ENCODE measurements around the gene LRRC4C. TPM values are rescaled to one million over a fixed set of nuclear protein-coding genes. Genes with fewer than 3 reads are reported as not detected.

LRRC4C gene
- polyA plus RNA-seq, 1 donor, result 1.2 TPM

GRCh38 chr11:41414771-41415440 is 44.5 kb downstream of the LRRC4C start:
- no peak for DNase-seq

- no peak for DNase-seq
Measured at GRCh38 chr11:41413843-41414242, 45.6 kb downstream of the LRRC4C start.

GRCh38 chr11:41405812-41406211 is 53.6 kb downstream of the LRRC4C start:
- no peak for DNase-seq

- DNase-seq, result no peak
Measured at GRCh38 chr11:41404109-41404508, 55.3 kb downstream of the LRRC4C start.

- no peak for DNase-seq
Measured at GRCh38 chr11:41403458-41403857, 56.0 kb downstream of the LRRC4C start.

GRCh38 chr11:41400819-41401382 is 58.6 kb downstream of the LRRC4C start:
- DNase-seq, result no peak

GRCh38 chr11:41400124-41400523 is 59.3 kb downstream of the LRRC4C start:
- DNase-seq, result no peak

- DNase-seq, result no peak
Measured at GRCh38 chr11:41399323-41399722, 60.1 kb downstream of the LRRC4C start.

GRCh38 chr11:41398175-41398574 is 61.3 kb downstream of the LRRC4C start:
- DNase-seq, result no peak

- no peak for DNase-seq
Measured at GRCh38 chr11:41394521-41395195, 64.8 kb downstream of the LRRC4C start.

- DNase-seq, result peak; percentile 9
Measured at GRCh38 chr11:41392596-41392995, 66.9 kb downstream of the LRRC4C start.

GRCh38 chr11:41389623-41390130 is 69.8 kb downstream of the LRRC4C start:
- DNase-seq, result no peak

- DNase-seq, result no peak
Measured at GRCh38 chr11:41384329-41384728, 75.1 kb downstream of the LRRC4C start.

- no peak for DNase-seq
Measured at GRCh38 chr11:41383768-41384167, 75.7 kb downstream of the LRRC4C start.

GRCh38 chr11:41382927-41383326 is 76.5 kb downstream of the LRRC4C start:
- DNase-seq, result no peak

- DNase-seq, result no peak
Measured at GRCh38 chr11:41379084-41379483, 80.4 kb downstream of the LRRC4C start.

- no peak for DNase-seq
Measured at GRCh38 chr11:41377709-41378394, 81.6 kb downstream of the LRRC4C start.

- no peak for DNase-seq
Measured at GRCh38 chr11:41351825-41352224, 107.6 kb downstream of the LRRC4C start.

- DNase-seq, result no peak
Measured at GRCh38 chr11:41346042-41346441, 113.4 kb downstream of the LRRC4C start.

GRCh38 chr11:41334007-41334933 is 125.2 kb downstream of the LRRC4C start:
- no peak for DNase-seq

- DNase-seq, result no peak
Measured at GRCh38 chr11:41333357-41333756, 126.1 kb downstream of the LRRC4C start.

- DNase-seq, result no peak
Measured at GRCh38 chr11:41328324-41328723, 131.1 kb downstream of the LRRC4C start.

All from hindlimb muscle (tissue), 1 donor.